ENCODE data around the gene ERFE. TPM values are rescaled to one million over a fixed set of nuclear protein-coding genes. Genes with fewer than 3 reads are reported as not detected.
A peak's percentile ranks its signal among the peaks of the same experiment; 100 is the strongest.

ERFE gene
- total and polyA plus RNA-seq, 2 donors, result 0.38 to 0.96 TPM

GRCh38 chr2:238159661-238160205 lies 963 bp downstream of the ERFE start:
- Histone ChIP-seq H3K4me1 (ENCODE audit: control insufficient read depth in 2 of 2, insufficient read depth in 2 of 2, low read length in 2 of 2) (peaks cover 8 to 21% of the 10 kb centered on the region in 2 donors), H3K9me3 (ENCODE audit: control insufficient read depth in 2 of 2, insufficient read depth in 1 of 2, low read length in 1 of 2) (no peaks in the 10 kb centered on the region), H3K36me3 (ENCODE audit: control insufficient read depth in 2 of 2, insufficient read depth in 2 of 2, low read length in 1 of 2) (no peaks in the 10 kb centered on the region), H3K27ac (ENCODE audit: low read depth in 1 of 2, low read length in 1 of 2) (no peak overlapping the region), H3K27me3 (ENCODE audit: control insufficient read depth in 2 of 2, insufficient read depth in 1 of 2, low read length in 1 of 2) (peaks cover 54 to 82% of the 10 kb centered on the region in 2 donors), H3K4me3 (ENCODE audit: low read length in 2 of 2) (no peak overlapping the region)
- no peak for DNase-seq (ENCODE audit: low read depth in 6 of 9, low spot score in 9 of 9)
- 49% methylated on average over 10 of the region's 10 CpGs for WGBS

GRCh38 chr2:238160206-238161129 lies 1.7 kb downstream of the ERFE start:
- peak in 8 of 9 donors; percentile 14 to 70 (median 41) for DNase-seq (ENCODE audit: low read depth in 6 of 9, low spot score in 9 of 9)
- peaks cover 57 to 88% of the 10 kb centered on the region in 2 donors for H3K27me3 ChIP-seq (ENCODE audit: control insufficient read depth in 2 of 2, insufficient read depth in 1 of 2, low read length in 1 of 2)

GRCh38 chr2:238161291-238162051 lies 2.7 kb downstream of the ERFE start:
- Histone ChIP-seq H3K27me3 (ENCODE audit: control insufficient read depth in 2 of 2, insufficient read depth in 1 of 2, low read length in 1 of 2) (peaks cover 57 to 83% of the 10 kb centered on the region in 2 donors), H3K36me3 (ENCODE audit: control insufficient read depth in 2 of 2, insufficient read depth in 2 of 2, low read length in 1 of 2) (no peaks in the 10 kb centered on the region), H3K4me3 (ENCODE audit: low read length in 2 of 2) (no peak overlapping the region), H3K9me3 (ENCODE audit: control insufficient read depth in 2 of 2, insufficient read depth in 1 of 2, low read length in 1 of 2) (no peaks in the 10 kb centered on the region), H3K27ac (ENCODE audit: low read depth in 1 of 2, low read length in 1 of 2) (no peak overlapping the region), H3K4me1 (ENCODE audit: control insufficient read depth in 2 of 2, insufficient read depth in 2 of 2, low read length in 2 of 2) (peaks cover 8 to 19% of the 10 kb centered on the region in 2 donors)
- no peak for DNase-seq (ENCODE audit: low read depth in 6 of 9, low spot score in 9 of 9)
- 96% methylated on average over 21 of the region's 21 CpGs for WGBS

More at GRCh38 chr2:238160206-238161129, 1.7 kb downstream of the ERFE start:
- H3K4me3 ChIP-seq (ENCODE audit: low read length in 2 of 2), result no peak overlapping the region
- peaks cover 8 to 21% of the 10 kb centered on the region in 2 donors for H3K4me1 ChIP-seq (ENCODE audit: control insufficient read depth in 2 of 2, insufficient read depth in 2 of 2, low read length in 2 of 2)
- H3K36me3 ChIP-seq (ENCODE audit: control insufficient read depth in 2 of 2, insufficient read depth in 2 of 2, low read length in 1 of 2), result no peaks in the 10 kb centered on the region
- no peaks in the 10 kb centered on the region for H3K9me3 ChIP-seq (ENCODE audit: control insufficient read depth in 2 of 2, insufficient read depth in 1 of 2, low read length in 1 of 2)
- 57% methylated on average over 23 of the region's 23 CpGs for WGBS
- no peak overlapping the region for H3K27ac ChIP-seq (ENCODE audit: low read depth in 1 of 2, low read length in 1 of 2)

GRCh38 chr2:238162251-238162845 lies 3.6 kb downstream of the ERFE start:
- H3K27ac ChIP-seq (ENCODE audit: low read depth in 1 of 2, low read length in 1 of 2), result no peak overlapping the region
- H3K4me3 ChIP-seq (ENCODE audit: low read length in 2 of 2), result no peak overlapping the region
- H3K27me3 ChIP-seq (ENCODE audit: control insufficient read depth in 2 of 2, insufficient read depth in 1 of 2, low read length in 1 of 2), result peaks cover 57 to 79% of the 10 kb centered on the region in 2 donors
- H3K4me1 ChIP-seq (ENCODE audit: control insufficient read depth in 2 of 2, insufficient read depth in 2 of 2, low read length in 2 of 2), result peaks cover 8 to 23% of the 10 kb centered on the region in 2 donors
- H3K36me3 ChIP-seq (ENCODE audit: control insufficient read depth in 2 of 2, insufficient read depth in 2 of 2, low read length in 1 of 2), result peaks cover 0 to 7% of the 10 kb centered on the region in 2 donors
- WGBS, result 94% methylated on average over 14 of the region's 14 CpGs
- no peak for DNase-seq (ENCODE audit: low read depth in 6 of 9, low spot score in 9 of 9)
- H3K9me3 ChIP-seq (ENCODE audit: control insufficient read depth in 2 of 2, insufficient read depth in 1 of 2, low read length in 1 of 2), result no peaks in the 10 kb centered on the region

- H3K27ac ChIP-seq (ENCODE audit: low read depth in 1 of 2, low read length in 1 of 2), result no peak overlapping the region
- H3K36me3 ChIP-seq (ENCODE audit: control insufficient read depth in 2 of 2, insufficient read depth in 2 of 2, low read length in 1 of 2), result peaks cover 6 to 13% of the 10 kb centered on the region in 2 donors
- peaks cover 51 to 73% of the 10 kb centered on the region in 2 donors for H3K27me3 ChIP-seq (ENCODE audit: control insufficient read depth in 2 of 2, insufficient read depth in 1 of 2, low read length in 1 of 2)
- 68% methylated on average over 15 of the region's 15 CpGs for WGBS
- H3K4me3 ChIP-seq (ENCODE audit: low read length in 2 of 2), result no peak overlapping the region
- H3K9me3 ChIP-seq (ENCODE audit: control insufficient read depth in 2 of 2, insufficient read depth in 1 of 2, low read length in 1 of 2), result no peaks in the 10 kb centered on the region
- H3K4me1 ChIP-seq (ENCODE audit: control insufficient read depth in 2 of 2, insufficient read depth in 2 of 2, low read length in 2 of 2), result peaks cover 8 to 23% of the 10 kb centered on the region in 2 donors
- DNase-seq (ENCODE audit: low read depth in 6 of 9, low spot score in 9 of 9), result no peak
Observed at GRCh38 chr2:238162846-238163441, 4.2 kb downstream of the ERFE start.

- WGBS, result 4% methylated on average over 95 of the region's 95 CpGs
- Histone ChIP-seq H3K27ac (ENCODE audit: low read depth in 1 of 2, low read length in 1 of 2) (no peak overlapping the region), H3K27me3 (ENCODE audit: control insufficient read depth in 2 of 2, insufficient read depth in 1 of 2, low read length in 1 of 2) (peaks cover 44 to 67% of the 10 kb centered on the region in 2 donors), H3K36me3 (ENCODE audit: control insufficient read depth in 2 of 2, insufficient read depth in 2 of 2, low read length in 1 of 2) (peaks cover 8 to 19% of the 10 kb centered on the region in 2 donors), H3K4me1 (ENCODE audit: control insufficient read depth in 2 of 2, insufficient read depth in 2 of 2, low read length in 2 of 2) (peaks cover 8 to 19% of the 10 kb centered on the region in 2 donors), H3K4me3 (ENCODE audit: low read length in 2 of 2) (no peak overlapping the region), H3K9me3 (ENCODE audit: control insufficient read depth in 2 of 2, insufficient read depth in 1 of 2, low read length in 1 of 2) (no peaks in the 10 kb centered on the region)
- DNase-seq (ENCODE audit: low read depth in 6 of 9, low spot score in 9 of 9), result no peak
Observed at GRCh38 chr2:238163481-238164198, 4.9 kb downstream of the ERFE start.

GRCh38 chr2:238164906-238165287 lies 6.1 kb downstream of the ERFE start:
- Histone ChIP-seq H3K27me3 (ENCODE audit: control insufficient read depth in 2 of 2, insufficient read depth in 1 of 2, low read length in 1 of 2) (peaks cover 34 to 58% of the 10 kb centered on the region in 2 donors), H3K27ac (ENCODE audit: low read depth in 1 of 2, low read length in 1 of 2) (no peak overlapping the region), H3K4me1 (ENCODE audit: control insufficient read depth in 2 of 2, insufficient read depth in 2 of 2, low read length in 2 of 2) (peaks cover 0 to 11% of the 10 kb centered on the region in 2 donors), H3K9me3 (ENCODE audit: control insufficient read depth in 2 of 2, insufficient read depth in 1 of 2, low read length in 1 of 2) (no peaks in the 10 kb centered on the region), H3K36me3 (ENCODE audit: control insufficient read depth in 2 of 2, insufficient read depth in 2 of 2, low read length in 1 of 2) (peaks cover 20 to 31% of the 10 kb centered on the region in 2 donors), H3K4me3 (ENCODE audit: low read length in 2 of 2) (no peak overlapping the region)
- WGBS, result 97% methylated on average over 8 of the region's 8 CpGs
- no peak for DNase-seq (ENCODE audit: low read depth in 6 of 9, low spot score in 9 of 9)
